ENCODE measurements around the gene HSD17B4. TPM values are rescaled to one million over a fixed set of nuclear protein-coding genes. Genes with fewer than 3 reads are reported as not detected.

Gene HSD17B4
- total RNA-seq, 2 experiments from 2014 or later = 94.3 to 111 TPM

GRCh38 chr5:119529811-119530210 is 77.5 kb downstream of the HSD17B4 start:
- POLR2A ChIA-PET = no interaction called here
- CTCF ChIA-PET = no interaction called here
- peaks cover 7% of the 10 kb centered on the region for H3K36me3 Mint-ChIP-seq (ENCODE audit: low read depth)
- intact Hi-C loops (cut with micrococcal nuclease) = no loop called here
- no peaks in the 10 kb centered on the region for H3K27me3 Mint-ChIP-seq
- H3K27ac Mint-ChIP-seq = no peak overlapping the region
- DNase-seq (no peak), ATAC-seq (no peak)
- no peak overlapping the region for H3K4me3 Mint-ChIP-seq
- no peaks in the 10 kb centered on the region for H3K4me1 Mint-ChIP-seq (ENCODE audit: low read depth)
- no peaks in the 10 kb centered on the region for H3K9me3 Mint-ChIP-seq
- TF ChIP-seq CTCF (IDR thresholded peaks at IDR 0.05) = no peak

- TF ChIP-seq CTCF (IDR thresholded peaks at IDR 0.05) = no peak
- DNase-seq (no peak), ATAC-seq (no peak)
- H3K27ac Mint-ChIP-seq = no peak overlapping the region
- H3K4me1 Mint-ChIP-seq (ENCODE audit: low read depth) = no peaks in the 10 kb centered on the region
- H3K36me3 Mint-ChIP-seq (ENCODE audit: low read depth) = peaks cover 10% of the 10 kb centered on the region
- intact Hi-C loops (cut with micrococcal nuclease) = no loop called here
- ChIA-PET CTCF (no interaction called here), POLR2A (no interaction called here)
- H3K4me3 Mint-ChIP-seq = no peak overlapping the region
- no peaks in the 10 kb centered on the region for H3K27me3 Mint-ChIP-seq
- H3K9me3 Mint-ChIP-seq = no peaks in the 10 kb centered on the region
Observed at GRCh38 chr5:119532637-119533036, 80.3 kb downstream of the HSD17B4 start.

GRCh38 chr5:119537704-119538103 is 85.4 kb downstream of the HSD17B4 start:
- peak; percentile 3 for DNase-seq
- CTCF ChIA-PET = interaction anchor here (0.8 kb wide), 1 partner anchor 103 kb away, joined by 3 read pairs; no protein-coding TSS in a partner anchor
- ATAC-seq = peak; percentile 42
- H3K27me3 Mint-ChIP-seq = no peaks in the 10 kb centered on the region
- H3K4me1 Mint-ChIP-seq (ENCODE audit: low read depth) = no peaks in the 10 kb centered on the region
- H3K27ac Mint-ChIP-seq = no peak overlapping the region
- POLR2A ChIA-PET = no interaction called here
- intact Hi-C loops (cut with micrococcal nuclease) = no loop called here
- no peak overlapping the region for H3K4me3 Mint-ChIP-seq
- no peaks in the 10 kb centered on the region for H3K9me3 Mint-ChIP-seq
- TF ChIP-seq CTCF (IDR thresholded peaks at IDR 0.05) = no peak
- peaks cover 18% of the 10 kb centered on the region for H3K36me3 Mint-ChIP-seq (ENCODE audit: low read depth)

GRCh38 chr5:119541716-119542115 is 89.4 kb downstream of the HSD17B4 start:
- Mint-ChIP-seq H3K27me3 (no peaks in the 10 kb centered on the region), H3K9me3 (no peaks in the 10 kb centered on the region), H3K4me3 (no peak overlapping the region), H3K4me1 (ENCODE audit: low read depth) (no peaks in the 10 kb centered on the region), H3K36me3 (ENCODE audit: low read depth) (peaks cover 13% of the 10 kb centered on the region), H3K27ac (no peak overlapping the region)
- intact Hi-C loops (cut with micrococcal nuclease) = no loop called here
- ATAC-seq = no peak
- TF ChIP-seq CTCF (IDR thresholded peaks at IDR 0.05) = no peak
- ChIA-PET POLR2A (no interaction called here), CTCF (no interaction called here)
- DNase-seq = no peak

- DNase-seq (no peak), ATAC-seq (no peak)
- ChIA-PET POLR2A (interaction anchor here (0.6 kb wide), 1 partner anchor 54 kb away, joined by 3 read pairs; no protein-coding TSS in a partner anchor), CTCF (no interaction called here)
- Mint-ChIP-seq H3K27ac (no peak overlapping the region), H3K27me3 (no peaks in the 10 kb centered on the region), H3K4me1 (ENCODE audit: low read depth) (no peaks in the 10 kb centered on the region), H3K4me3 (no peak overlapping the region), H3K9me3 (peaks cover 8% of the 10 kb centered on the region), H3K36me3 (ENCODE audit: low read depth) (no peaks in the 10 kb centered on the region)
- intact Hi-C loops (cut with micrococcal nuclease) = no loop called here
- TF ChIP-seq CTCF (IDR thresholded peaks at IDR 0.05) = no peak
Observed at GRCh38 chr5:119551819-119552218, 99.5 kb downstream of the HSD17B4 start.

Data from activated CD8-positive, alpha-beta T cell treated with anti-CD3 and anti-CD28 coated beads for 36 hours (primary cell).